Activated CD4-positive, alpha-beta T cell treated with anti-CD3 and anti-CD28 coated beads, Interleukin-2, amount 50 U/mL, for 16 hours (primary cell): ENCODE data around the gene TUBB2A.
"Not testable (repeated sequence)": the region's sequence is repeated elsewhere in the genome, so short reads cannot be mapped to it uniquely, and the experiment has no call there.

ENCODE experiments used
- DNase-seq: peaks from one replicate; pipeline ENCODE4 v3.0.0-alpha.2; 2020

Gene TUBB2A

DNA sequence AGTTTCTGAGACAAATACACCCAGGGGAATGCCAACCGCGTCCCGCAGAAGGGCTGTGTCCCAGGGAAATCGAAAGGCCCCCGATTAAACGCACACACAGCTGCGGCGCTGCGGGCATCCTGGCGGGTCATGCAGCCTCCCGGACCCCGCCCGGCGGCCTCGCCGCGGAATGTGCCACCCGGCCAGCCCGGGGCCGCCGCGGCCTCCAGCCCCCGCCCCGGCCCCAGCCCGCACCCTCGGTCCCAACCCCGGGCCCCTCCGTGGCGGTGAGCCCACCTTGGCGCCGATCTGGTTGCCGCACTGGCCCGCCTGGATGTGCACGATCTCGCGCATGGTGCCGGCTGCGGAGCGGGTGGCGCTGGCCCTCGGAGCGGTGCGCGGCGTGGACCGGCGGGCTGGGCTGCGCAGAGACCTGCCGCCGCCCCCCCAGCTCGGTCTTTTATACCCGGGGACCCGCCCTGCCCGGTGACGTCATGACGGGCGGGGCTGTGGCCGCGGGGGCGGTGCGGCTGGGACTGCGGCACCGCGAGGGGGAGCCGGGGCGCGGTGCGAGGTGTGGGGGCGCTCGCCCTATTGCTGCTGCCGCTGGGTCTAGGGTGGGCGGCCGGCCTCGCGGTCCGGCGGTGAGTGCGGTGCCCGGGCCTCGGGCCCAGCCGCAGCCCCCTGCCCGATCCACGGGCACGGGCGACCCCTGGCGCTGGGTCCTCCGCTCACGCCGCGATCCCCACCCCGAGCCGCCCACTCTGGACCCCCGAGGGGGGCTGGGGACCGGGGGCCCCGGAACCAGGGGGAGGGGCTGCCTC is at the start of gene TUBB2A:
Gene TUBB2A, minus strand, starts transcription at position 414 of the 803 bp plus-strand sequence. Its CDS starts 81 bp downstream, at position 333.
- peak; percentile 76 for DNase-seq

DNA sequence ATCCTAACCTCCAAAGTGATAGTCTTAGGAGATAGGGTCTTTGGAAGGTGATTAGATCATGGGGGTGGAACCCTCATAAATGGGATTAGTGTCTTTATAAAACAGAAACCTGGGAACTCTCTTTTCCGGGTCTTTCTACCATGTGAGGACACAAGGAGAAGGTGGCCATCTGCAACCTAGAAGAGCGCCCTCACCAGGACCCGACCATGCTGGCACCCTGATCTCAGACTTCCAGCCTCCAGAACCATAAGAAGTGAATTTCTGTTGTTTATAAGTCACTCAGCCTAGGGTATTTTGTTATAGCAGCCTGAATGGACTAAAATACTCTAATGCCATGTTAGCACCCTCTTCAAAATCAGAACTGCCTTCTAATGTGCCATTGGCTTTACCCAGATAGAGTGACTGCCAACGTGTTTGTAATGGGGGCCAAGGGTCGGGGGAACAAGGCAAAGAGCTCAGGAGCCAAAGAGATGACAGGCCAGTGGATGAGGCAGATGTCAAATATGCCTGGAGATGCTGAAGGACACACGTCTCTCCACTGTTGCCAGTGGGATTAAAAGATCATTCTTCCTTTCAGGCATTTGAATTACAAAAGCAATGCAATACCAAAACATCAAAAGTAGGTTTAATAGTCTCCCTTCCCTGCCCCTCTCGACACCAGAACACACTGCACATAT is 49.1 kb upstream of the TUBB2A start:
- no peak for DNase-seq

DNA sequence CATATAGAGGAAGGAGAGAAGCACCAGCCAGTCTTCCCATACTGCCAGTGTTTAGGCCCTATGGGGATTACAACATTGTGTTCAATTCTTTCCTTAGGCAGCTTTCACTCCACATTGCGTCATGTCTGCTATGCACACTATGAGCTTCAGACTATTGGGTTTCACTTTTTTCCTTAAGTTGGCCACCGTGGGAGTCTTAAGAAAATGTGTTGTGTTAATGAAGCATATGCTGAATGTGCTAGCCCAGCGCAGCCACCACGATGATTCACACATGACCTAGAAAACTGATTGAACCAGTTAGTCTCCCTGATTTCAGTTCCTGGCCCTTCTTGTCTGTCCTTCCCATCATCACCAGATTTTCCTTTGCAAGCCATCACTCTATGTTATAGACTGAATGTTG is 48.6 kb upstream of the TUBB2A start:
- no peak for DNase-seq

DNA sequence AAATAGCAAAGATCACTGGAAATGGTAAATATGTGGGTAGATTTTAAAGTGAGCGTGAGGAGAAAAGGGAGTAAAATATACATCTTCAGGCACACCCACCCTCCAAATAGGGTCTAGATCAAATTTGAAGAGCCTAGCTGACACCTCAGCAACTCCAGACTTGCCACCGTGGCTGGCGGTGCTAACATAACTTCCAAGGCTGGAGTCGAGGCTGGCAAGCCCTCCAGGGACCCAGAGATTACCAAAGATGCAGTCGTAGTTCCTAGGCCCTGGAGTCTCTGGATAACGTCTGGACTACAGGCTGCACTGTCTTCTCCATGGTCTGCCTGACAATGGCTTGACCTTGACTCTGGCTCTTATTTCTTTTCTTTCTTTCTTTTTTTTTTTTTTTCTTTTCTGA is 47.6 kb upstream of the TUBB2A start:
- DNase-seq, result no peak

DNA sequence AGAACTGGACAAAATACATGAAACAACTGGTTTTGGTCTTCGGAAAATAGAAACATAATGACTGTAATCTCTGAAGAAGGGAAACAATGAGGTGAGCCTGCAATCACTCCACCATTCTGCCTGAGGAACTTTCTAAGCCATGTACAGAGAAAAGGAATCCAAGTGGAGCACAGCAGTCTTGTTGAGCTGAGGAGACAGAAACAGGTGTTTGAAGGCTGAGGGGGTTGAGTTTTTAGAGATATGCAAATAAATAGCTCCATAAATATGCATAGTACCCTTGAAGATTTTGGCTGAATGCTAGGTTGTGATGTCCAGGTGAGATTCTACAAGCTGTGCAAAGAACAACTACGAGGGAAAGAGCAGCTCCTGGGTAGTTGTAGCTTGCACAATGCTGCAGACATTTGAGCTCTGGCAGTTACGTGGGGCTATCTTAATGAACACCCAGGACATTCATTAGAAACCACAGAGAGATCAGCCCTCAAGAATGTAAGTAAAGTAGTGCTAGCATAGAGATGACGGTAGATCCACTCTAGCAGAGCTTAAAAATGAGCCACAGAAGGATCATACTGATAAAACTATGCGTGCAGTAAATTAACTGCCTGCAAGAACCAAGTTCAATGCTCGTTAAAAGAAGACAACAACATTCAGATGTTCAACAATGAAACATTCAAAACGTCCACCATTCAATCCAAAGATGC is 45.8 kb upstream of the TUBB2A start:
- DNase-seq, result no peak

DNA sequence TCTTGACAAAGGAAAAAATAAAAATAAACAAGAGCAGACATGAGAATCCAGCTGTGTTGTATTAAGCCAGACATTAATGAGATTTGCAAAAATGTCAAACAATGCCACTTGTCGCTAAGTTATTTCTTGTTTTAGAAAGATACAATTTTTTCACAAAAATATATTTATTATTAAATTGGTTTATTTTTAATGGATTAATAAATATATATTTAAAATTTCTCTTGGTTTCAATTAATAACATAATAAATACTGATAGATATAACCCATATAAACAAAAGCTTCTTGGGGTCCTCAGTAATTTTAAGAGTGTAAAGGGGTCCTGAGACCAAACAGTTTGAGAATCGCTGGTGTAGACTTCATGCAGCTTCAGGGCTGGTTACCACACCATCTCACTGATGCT is 44.0 kb upstream of the TUBB2A start:
- DNase-seq, result no peak

DNA sequence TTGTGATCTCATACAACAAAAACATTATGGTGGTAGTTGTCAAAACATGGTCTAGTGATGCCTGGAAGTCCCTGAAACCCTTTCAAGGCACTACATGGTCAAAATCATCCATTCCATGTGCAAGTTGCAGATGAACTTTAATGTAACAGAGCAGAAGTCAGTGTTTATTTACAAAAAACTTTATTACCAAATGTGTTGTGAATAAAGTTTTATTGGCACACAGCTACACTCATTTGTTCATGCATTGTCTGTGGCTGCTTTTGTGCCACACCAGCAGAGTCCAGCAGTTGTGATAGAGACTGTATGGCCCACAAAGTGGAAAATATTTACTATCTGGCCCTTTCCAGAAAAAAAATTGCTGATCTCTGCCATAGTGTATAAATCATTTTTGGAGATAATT is 43.3 kb upstream of the TUBB2A start:
- DNase-seq, result no peak

DNA sequence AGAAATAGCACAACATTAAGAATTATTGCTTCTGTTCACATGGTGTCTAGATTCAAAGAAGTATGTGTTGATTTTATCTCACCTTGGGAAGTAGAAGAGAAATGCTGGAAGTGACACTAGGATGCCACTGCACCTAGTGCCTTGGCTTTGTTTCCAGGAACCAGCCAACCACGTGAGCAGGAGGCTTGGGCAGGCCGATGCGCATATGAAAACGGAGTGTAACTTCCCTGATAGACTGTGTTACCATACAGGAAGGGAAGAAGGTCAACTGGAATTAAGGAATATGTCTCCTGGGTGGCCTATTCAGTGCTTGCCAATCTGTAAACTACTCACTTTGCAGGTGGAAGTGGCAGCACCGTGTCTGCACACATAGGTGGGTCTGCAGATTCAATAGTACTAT is 42.0 kb upstream of the TUBB2A start:
- no peak for DNase-seq

DNA sequence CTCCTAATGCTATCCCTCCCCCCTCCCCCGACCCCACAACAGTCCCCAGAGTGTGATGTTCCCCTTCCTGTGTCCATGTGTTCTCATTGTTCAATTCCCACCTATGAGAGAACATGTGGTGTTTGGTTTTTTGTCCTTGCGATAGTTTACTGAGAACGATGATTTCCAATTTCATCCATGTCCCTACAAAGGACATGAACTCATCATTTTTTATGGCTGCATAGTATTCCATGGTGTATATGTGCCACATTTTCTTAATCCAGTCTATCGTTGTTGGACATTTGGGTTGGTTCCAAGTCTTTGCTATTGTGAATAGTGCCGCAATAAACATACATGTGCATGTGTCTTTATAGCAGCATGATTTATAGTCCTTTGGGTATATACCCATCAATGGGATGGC is 40.4 kb upstream of the TUBB2A start:
- DNase-seq, result not testable (repeated sequence)

DNA sequence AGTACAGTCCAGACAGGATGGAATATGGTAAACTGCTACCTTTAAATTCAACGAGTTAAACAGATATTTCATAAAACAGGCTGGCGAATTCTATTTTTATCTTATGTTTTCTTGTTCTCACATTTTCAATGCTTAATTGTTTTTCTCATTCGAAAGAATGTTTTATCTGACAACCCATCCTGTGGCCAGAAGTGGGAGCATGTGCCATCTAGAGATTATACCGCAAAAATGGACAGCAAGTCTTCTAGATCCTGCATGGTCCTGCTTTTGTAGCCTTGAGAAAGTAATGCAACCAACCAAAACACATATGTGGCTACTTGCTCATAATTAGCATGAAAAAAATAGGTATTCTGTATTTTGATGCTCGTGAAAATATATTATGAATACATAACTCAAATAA is 39.4 kb upstream of the TUBB2A start:
- DNase-seq, result no peak

DNA sequence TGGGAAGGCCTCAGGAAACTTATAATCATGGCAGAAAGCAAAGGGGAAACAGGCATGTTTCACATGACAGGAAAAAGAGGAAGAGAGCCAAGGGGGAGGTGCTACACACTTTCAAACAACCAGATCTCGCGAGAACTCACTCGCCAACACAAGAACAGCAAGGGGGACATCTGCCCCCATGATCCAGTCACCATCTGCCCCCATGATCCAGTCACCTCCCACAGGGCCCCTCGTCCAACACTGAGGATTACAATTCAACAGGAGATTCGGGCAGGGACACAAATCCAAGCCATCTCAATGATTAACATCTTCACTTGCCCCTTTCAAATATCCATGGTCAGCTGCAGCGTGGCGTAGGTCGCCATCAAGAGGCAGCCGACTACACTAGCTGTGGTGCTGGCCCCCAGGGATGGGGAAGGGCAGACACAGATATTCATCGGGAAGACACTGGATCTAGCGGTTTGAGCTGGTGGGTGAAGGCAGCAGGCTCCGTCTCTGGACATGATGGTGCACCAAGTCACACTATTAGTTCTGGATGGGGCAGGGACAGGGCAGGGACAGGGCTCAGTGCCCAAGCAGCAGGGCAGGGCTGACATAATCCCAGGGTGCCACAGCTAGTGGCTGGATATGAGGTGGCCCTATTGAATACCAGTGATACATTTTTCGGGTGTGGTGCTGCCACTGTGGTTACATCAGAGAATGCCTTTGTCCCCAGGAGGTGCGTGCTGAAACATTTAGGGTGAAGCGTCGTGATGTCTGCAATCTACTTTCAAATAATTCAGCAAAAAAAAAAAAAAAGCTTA is 38.6 kb upstream of the TUBB2A start:
- DNase-seq, result no peak

DNA sequence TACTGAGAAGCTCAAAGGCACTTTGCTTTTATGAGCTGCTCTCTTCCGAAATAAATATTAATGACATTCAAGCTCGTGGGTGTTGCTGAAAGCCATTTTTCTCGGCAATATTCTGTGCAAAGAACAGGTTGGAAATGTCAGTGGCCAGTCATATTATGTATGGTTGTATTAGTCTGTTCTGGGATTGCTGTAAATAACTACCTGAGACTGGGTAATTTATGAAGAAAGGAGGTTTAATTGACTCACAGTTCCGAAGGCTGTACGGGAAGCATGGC is 38.0 kb upstream of the TUBB2A start:
- no peak for DNase-seq

DNA sequence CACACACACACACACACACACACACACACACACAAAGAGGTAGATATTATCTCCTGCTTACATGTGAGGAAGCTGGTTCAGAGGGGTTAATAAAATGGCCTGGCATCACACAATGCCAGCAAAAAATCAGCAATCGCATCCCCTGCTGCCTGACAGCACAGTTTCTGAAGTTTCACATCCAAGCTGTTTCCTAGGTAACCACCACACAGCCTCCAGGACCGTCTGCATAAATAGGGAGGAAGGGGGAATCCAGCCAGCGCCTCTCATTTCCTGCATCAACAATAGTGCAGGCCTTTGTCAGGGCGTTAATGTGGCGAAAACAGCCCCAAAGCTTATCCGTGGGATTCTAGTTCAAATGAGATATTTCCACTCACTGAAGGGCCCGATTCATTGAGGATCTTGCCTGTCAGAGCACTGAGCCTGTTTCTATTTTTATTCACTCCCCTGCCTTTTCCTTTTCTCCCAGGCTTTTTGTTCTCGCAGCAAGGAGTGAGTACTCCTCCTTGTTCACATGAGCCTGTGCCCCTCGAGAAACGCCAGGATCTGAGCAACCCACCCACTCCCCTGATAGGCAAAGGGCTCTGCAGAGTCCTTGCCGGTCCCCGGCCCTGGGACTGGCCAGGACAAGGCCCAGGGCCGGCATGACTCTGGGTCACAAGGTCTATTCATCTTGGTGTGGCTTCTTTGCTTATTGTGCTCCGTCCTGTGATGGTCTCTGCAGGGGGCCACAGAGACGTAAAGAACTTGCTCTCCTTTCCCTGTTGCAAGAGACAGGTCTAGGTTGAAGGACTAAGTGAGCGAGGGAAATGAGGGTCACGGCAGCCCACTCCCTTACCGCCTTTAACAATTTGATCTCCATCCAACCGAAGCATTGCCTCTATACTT is 37.4 kb upstream of the TUBB2A start:
- no peak for DNase-seq

DNA sequence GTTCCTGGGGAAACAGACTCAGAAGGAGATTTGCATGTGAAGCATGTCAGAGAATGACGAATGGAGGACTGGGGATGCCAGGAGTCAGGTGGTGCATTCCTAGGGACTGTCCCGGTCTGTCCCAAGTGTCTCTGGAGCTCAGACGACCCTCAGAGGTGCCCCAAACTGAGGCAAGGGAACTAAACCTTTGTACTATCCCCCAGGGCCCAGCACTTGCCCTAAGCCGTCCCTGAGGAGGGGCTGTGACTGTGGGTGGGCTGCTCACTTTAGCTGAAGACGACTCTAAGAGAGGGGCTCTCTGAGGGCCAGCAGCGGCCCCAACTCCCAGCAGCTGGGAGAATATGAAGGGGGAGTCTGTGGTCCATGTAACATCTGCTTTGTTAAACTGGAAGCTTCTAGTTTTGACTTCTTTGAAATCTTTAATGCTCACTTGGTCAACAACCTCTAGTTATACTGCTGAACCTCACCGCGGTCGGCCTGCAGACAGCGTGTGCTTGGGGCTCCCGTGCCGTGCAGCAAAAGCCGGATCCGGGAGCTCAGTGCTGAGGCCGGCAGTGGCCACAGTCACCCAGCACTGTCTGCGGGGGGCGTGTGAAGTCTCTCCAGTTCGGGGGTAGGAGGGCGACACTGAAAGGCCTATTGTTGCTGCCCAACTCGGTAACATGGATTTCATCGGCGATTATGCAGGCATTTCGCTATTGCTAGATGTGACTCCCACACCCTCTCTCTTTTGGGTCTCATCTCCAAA is 35.9 kb upstream of the TUBB2A start:
- DNase-seq, result no peak

DNA sequence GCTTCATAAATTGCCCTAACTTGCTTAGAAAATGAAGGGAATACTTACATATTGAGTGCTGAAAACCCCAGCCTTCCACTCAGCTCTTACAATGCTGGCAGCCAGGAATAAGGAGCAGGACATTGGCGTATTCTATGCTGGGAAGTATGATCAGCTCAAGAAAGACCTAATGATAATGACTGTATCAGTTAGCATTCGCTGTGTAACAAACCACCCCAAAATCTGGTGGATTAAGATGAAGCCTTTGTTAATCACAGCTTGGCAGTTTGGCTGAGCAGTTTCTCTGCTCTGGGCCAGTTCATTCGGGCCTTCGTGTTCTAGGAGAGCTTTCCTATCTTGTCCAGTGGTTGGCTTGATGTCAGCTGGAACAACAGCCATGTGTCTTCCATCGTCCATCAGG is 33.4 kb upstream of the TUBB2A start:
- DNase-seq, result no peak

DNA sequence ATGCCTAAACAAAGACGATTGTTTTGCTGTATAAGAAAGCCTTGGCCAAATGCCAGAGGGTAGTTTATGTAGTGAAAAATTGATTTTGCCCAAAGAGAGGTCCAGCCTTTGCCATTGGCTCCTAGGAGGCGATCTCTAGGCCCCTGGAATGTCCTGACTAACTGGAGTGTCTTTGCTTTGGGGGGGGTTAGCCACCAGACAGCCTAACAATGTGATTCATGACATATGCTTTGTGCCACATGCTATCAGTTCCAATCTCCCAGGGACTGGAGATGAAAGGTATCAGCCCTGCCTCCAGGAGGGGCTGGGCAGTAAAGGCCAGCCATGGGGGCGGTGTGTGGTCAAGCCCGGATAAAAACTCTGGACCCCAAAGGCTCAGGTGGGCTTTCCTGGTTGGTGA is 32.7 kb upstream of the TUBB2A start:
- DNase-seq, result no peak

DNA sequence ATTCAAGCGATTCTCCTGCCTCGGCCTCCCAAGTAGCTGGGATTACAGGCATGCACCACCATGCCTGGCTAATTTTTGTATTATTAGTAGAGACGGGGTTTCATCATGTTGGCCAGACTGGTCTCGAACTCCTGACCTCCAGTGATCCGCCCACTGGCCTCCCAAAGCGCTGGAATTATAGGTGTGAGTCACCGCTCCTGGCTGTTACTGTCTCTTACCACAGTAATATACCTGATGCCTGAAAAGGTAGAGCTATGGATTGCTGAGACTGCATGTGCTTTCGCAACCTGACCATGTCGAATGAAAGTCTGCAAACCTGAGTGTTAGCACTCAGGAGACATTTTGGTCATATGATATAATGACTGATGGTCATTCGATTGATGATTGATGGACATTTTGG is 31.8 kb upstream of the TUBB2A start:
- not testable (repeated sequence) for DNase-seq

DNA sequence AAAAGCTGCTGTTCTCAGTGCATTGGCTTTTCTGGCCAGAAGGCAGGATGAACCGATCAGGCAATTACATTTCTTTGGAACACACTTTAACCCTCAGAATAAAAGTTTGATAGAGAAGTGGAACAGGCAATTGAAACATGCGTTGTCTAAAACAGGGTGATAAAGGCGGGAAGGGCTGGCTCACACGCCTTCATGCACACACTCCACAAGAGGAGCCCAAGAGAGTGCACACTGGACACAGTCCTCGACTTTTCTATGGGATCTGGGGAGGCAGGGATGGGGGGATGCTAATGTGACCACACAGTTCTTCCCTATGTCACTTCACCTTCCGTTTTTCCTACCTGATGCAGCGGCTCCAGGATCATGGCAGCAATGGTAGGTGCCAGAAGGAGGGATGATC is 30.9 kb upstream of the TUBB2A start:
- no peak for DNase-seq

DNA sequence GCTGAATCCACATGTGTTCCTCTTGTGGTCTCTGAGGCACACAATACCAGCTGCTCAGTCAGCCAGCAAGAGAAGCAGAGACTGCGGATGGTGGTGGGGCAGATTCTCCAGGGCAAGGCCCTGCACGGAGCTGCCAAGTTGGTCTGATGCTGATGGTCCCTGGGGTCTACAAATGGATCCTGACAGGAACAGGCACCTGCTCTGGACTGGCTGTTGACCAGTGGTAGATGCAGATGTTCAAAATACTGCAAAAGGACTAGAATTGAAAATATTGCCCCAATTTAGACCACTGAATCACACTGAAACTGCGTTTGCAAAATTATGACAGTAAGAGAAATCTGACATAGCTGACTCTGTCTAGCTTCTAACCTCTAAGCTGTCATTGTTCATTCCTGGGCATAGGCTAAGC is 29.6 kb upstream of the TUBB2A start:
- no peak for DNase-seq

DNA sequence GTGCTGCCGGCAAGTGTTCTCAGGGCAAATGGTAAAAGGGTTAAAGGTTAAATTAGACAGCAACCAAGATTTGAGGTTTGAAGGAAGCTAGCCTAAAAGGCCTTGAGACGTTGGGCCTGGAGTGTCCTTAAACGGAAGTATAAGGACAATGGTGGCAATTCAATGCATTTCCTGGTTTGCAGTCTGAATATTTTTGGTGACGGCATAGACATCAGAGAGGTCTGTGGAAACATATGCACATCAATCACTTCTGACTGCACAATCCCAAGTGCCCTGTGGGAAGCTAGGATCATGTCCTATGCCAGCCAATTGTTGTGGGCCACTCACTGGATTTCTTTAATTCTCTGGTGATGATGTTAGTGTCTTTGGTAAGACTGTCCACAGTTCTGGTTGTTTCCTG is 25.7 kb upstream of the TUBB2A start:
- no peak for DNase-seq

DNA sequence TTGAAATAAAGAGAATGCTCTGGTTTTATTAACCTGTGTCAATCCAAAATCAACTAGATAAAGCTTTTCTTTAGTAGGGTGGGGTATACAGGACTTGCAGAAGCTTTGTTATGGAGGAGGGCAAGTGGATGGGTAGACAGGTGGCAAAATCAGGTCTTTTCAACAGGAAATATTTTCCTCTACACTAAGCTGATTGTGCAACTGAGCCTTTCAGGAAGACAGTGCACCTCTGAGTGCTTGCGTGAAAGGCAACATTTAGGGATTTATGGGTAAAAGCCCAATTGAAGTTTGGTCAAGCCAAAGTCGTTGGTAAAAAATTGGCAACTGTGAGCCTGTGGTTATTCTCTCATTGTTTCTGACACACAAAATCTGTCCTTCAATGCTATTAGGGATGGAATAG is 23.8 kb upstream of the TUBB2A start:
- DNase-seq, result no peak

DNA sequence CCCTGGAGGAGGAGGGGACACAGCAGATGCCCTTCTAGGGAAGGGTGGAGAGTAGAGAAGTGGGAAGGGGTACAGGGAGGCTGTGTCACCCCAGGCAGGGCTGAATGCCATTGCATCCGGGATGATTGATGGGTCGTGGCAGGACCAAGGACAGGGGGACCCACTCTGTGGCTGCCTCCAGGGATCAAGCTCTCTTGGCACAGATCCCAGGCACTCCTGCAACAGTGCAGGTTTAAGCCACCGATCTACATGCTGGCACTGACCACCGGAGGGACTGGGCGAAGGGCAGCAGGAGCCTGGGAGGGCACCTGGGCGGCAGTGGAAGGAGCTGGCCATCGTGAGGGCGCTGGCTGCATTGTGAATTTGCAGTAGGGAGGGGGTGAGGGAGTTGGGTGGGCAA is 22.6 kb upstream of the TUBB2A start:
- not testable (repeated sequence) for DNase-seq
